HL-60 (cell line): ENCODE data around the gene IL36B.

Experiments used
- DNase-seq, 2 experiments: peaks; one replicate each; pipeline ENCODE4 v3.0.0-alpha.2; 2010 to 2020; ENCODE audit warnings: low read depth in 1 of 2, low spot score in 1 of 2
- H3K27ac ChIP-seq: fragments of 250-450 bp; sonication (Bioruptor Pico); replicated peaks from 2 replicates; pipeline ENCODE4 v1.5.1; 2020; ENCODE audit warnings: mild to moderate bottlenecking, moderate library complexity
- H3K27me3 ChIP-seq: fragments of 250-450 bp; sonication (Bioruptor Pico); 2 replicates; pipeline ENCODE4 v1.5.1; 2021; ENCODE audit warnings: mild to moderate bottlenecking, moderate library complexity; ENCODE audit not compliant: insufficient read depth, poor library complexity, severe bottlenecking
- H3K4me3 ChIP-seq: replicated peaks from 2 replicates; pipeline ENCODE4 v1.5.1; 2011; ENCODE audit warnings: mild to moderate bottlenecking, control low read depth, low read length; ENCODE audit not compliant: insufficient read depth
- CTCF ChIP-seq: IDR thresholded peaks from one replicate; pipeline ENCODE4 v1.5.1; 2011; ENCODE audit warnings: low read length, control low read depth, inconsistent platforms; ENCODE audit not compliant: insufficient read depth
- GABPA ChIP-seq: IDR thresholded peaks from 2 replicates; pipeline ENCODE4 v1.6.1; 2012; ENCODE audit warnings: low read depth
- POLR2AphosphoS5 ChIP-seq: IDR thresholded peaks from 2 replicates; pipeline ENCODE4 v1.6.1; 2012; ENCODE audit warnings: low read depth
- REST ChIP-seq: IDR thresholded peaks from 2 replicates; pipeline ENCODE4 v1.6.1; 2012; ENCODE audit warnings: low read depth; ENCODE audit not compliant: insufficient replicate concordance
- SPI1 ChIP-seq: IDR thresholded peaks from 2 replicates; pipeline ENCODE4 v1.6.1; 2012; ENCODE audit warnings: low read depth, mild to moderate bottlenecking, borderline replicate concordance

The IL36B gene

GRCh38 chr2:113015655-113016054, 37.0 kb downstream of the IL36B start:
- peaks cover 11% of the 10 kb centered on the region for H3K27me3 ChIP-seq
- H3K27ac ChIP-seq, result no peak overlapping the region
- TF ChIP-seq POLR2AphosphoS5 (no peak), GABPA (no peak), SPI1 (no peak), CTCF (no peak), REST (no peak)
- H3K4me3 ChIP-seq, result no peak overlapping the region
- no peak for DNase-seq

GRCh38 chr2:113015042-113015441, 37.6 kb downstream of the IL36B start:
- Histone ChIP-seq H3K27ac (no peak overlapping the region), H3K27me3 (peaks cover 11% of the 10 kb centered on the region), H3K4me3 (no peak overlapping the region)
- TF ChIP-seq POLR2AphosphoS5 (no peak), GABPA (no peak), CTCF (no peak), SPI1 (no peak), REST (no peak)
- DNase-seq, result no peak

- Histone ChIP-seq H3K27me3 (peaks cover 11% of the 10 kb centered on the region), H3K27ac (no peak overlapping the region), H3K4me3 (no peak overlapping the region)
- no peak for DNase-seq
- TF ChIP-seq GABPA (no peak), POLR2AphosphoS5 (no peak), SPI1 (no peak), REST (no peak), CTCF (no peak)
Measured at GRCh38 chr2:113014067-113014466, 38.6 kb downstream of the IL36B start.
